BE2C (cell line): ENCODE data around the gene EVL.
A peak's percentile ranks its signal among the peaks of the same experiment; 100 is the strongest.
"Not testable (repeated sequence)": the region's sequence is repeated elsewhere in the genome, so short reads cannot be mapped to it uniquely, and the experiment has no call there.

Experiments used
- DNase-seq: peaks from one replicate; pipeline ENCODE4 v3.0.0-alpha.2; 2020
- H3K27me3 ChIP-seq: fragments of 250-450 bp; sonication (Bioruptor Pico); 2 replicates; pipeline ENCODE4 v1.5.1; 2020; ENCODE audit warnings: mild to moderate bottlenecking
- H3K36me3 ChIP-seq: fragments of 250-450 bp; sonication (Bioruptor Pico); 2 replicates; pipeline ENCODE4 v1.5.1; 2020; ENCODE audit warnings: mild to moderate bottlenecking
- H3K4me1 ChIP-seq: fragments of 250-450 bp; sonication (Bioruptor Pico); 2 replicates; pipeline ENCODE4 v1.5.1; 2020
- H3K4me3 ChIP-seq: 2 replicates; pipeline ENCODE4 v1.5.1; 2011; ENCODE audit warnings: low read depth, low read length
- H3K9me3 ChIP-seq: fragments of 250-450 bp; sonication (Bioruptor Pico); 2 replicates; pipeline ENCODE4 v1.5.1; 2020
- TF ChIP-seq, protein P1 (sequence below): IDR thresholded peaks from 2 replicates; pipeline ENCODE4 v1.5.1; 2012; ENCODE audit warnings: mild to moderate bottlenecking, low read depth, low read length

The EVL gene

DNA sequence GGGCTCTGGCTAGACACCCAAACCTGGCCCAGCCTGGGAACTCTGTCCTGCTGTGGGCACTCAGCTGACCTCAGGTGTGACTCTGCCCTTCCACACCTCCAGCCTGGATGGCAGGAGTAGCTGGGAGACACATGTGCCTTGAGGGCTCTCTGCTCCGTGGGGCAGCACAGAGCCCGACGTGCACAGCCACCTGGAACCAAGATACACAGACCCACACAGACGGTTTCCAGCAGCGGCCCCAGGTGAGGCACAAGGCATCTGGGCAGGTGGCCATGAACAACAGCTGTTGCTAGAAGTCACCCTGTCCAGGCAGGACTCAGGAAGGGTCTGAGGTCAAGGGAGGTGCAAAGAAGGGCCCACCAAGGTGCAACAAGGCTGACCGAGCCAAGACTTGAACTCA, 88.3 kb downstream of the EVL start:
- no peaks in the 10 kb centered on the region for H3K36me3 ChIP-seq
- peaks cover 6% of the 10 kb centered on the region for H3K4me1 ChIP-seq
- peaks cover 7% of the 10 kb centered on the region for H3K27me3 ChIP-seq
- DNase-seq = no peak
- H3K9me3 ChIP-seq = peaks cover 6% of the 10 kb centered on the region; the same call in 1 of the 2 replicates
- no peak overlapping the region for H3K4me3 ChIP-seq
- TF ChIP-seq, protein P1, sequence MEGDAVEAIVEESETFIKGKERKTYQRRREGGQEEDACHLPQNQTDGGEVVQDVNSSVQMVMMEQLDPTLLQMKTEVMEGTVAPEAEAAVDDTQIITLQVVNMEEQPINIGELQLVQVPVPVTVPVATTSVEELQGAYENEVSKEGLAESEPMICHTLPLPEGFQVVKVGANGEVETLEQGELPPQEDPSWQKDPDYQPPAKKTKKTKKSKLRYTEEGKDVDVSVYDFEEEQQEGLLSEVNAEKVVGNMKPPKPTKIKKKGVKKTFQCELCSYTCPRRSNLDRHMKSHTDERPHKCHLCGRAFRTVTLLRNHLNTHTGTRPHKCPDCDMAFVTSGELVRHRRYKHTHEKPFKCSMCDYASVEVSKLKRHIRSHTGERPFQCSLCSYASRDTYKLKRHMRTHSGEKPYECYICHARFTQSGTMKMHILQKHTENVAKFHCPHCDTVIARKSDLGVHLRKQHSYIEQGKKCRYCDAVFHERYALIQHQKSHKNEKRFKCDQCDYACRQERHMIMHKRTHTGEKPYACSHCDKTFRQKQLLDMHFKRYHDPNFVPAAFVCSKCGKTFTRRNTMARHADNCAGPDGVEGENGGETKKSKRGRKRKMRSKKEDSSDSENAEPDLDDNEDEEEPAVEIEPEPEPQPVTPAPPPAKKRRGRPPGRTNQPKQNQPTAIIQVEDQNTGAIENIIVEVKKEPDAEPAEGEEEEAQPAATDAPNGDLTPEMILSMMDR = no peak

DNA sequence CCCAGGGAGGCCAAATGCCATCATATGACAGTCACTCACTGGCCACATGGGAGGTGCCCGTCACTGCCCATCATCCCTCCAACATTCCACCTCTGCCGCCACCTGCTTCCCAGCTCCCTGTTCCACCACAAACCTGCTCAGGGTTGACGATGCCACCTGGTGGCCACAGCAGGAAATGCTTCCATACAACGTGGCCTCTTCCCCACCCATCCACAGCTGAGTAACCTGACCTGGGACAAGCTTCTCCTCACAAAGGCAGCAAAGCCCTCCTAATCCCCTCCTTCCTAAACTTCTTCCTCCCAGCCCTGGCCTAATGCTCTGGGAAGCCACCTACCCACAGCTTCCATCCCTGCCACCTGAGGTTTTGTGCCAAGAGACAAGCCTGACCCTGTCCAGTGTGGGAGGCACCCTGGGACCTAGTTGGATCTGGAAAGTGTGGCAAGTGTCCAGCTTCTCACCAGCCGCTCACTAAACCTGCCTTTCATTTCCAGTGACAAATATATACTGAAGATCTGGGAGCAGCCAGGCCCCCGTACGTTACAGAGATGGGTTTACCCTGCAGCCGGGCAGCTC, 89.9 kb downstream of the EVL start:
- peak; percentile 56 for DNase-seq
- Histone ChIP-seq H3K36me3 (no peaks in the 10 kb centered on the region), H3K9me3 (peaks cover 10% of the 10 kb centered on the region), H3K4me3 (no peak overlapping the region), H3K27me3 (peaks cover 23% of the 10 kb centered on the region), H3K4me1 (peaks cover 6% of the 10 kb centered on the region)
- TF ChIP-seq, protein P1 = peak; percentile 85

DNA sequence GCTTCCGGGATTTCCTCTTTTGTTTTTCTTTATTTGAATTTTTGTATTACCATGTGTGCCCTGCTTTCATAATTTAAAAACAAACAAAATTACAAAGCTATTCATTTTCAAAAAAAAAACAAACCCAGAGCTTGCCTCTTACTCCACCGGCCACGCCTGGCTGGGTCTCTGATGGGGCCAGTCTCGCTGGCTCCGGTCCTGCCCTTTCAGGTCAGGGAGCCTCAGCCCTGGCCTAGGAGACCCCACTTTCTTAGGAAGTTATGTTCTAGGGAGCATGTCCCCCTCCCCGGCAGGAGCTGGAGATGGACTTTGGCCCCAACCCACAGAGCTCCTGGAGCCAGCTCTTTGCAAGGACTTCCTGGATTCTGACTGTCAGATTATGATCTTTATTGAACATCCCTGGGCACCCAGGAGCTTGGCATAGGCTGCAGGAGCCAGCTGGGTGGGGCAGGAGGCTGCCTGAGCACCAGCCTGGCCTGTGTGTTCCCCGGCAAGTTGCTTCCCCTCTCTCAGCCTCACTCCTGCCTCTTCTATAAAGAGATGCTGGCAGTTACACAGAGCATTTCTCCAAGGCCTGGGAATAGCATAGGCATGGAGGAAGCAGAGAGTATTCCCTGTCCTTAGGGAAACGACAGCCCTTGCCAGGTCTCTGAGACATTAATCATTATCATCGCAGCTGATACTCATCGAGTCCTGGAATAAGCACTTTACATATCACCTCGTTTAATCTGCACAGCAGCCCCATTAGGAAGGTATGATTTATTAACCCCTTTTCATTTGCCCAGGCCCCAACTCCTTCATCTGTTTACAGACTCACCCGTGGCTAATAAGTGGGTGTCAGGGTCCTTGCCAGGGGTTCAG, 90.8 kb downstream of the EVL start:
- TF ChIP-seq, protein P1 = no peak
- Histone ChIP-seq H3K4me1 (peaks cover 6% of the 10 kb centered on the region), H3K4me3 (no peak overlapping the region), H3K9me3 (peaks cover 11% of the 10 kb centered on the region), H3K27me3 (peaks cover 30% of the 10 kb centered on the region), H3K36me3 (no peaks in the 10 kb centered on the region)
- DNase-seq = no peak

DNA sequence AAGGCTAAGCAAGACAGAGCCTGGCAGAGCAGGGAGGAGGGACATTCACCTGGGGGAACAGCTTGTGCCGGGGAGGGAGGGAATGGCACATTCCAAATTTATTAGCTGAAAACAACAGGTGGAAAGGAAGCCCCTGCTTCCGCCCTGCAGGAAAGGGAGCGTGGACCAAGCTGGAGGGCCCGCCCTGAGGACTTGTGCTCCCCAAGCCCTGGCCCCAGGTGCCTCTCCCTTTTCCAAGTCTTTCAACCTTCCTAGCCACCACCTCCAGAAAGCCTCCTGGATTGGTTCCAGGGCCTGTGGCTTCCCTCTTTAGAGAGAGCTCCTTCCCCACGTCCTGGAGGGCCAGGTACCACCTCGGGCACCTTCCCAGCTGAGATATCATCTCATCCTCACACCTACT, 91.6 kb downstream of the EVL start:
- peaks cover 6% of the 10 kb centered on the region for H3K4me1 ChIP-seq
- peaks cover 11% of the 10 kb centered on the region for H3K9me3 ChIP-seq
- H3K27me3 ChIP-seq = peaks cover 30% of the 10 kb centered on the region
- H3K4me3 ChIP-seq = no peak overlapping the region
- H3K36me3 ChIP-seq = no peaks in the 10 kb centered on the region
- TF ChIP-seq, protein P1 = no peak
- DNase-seq = no peak

DNA sequence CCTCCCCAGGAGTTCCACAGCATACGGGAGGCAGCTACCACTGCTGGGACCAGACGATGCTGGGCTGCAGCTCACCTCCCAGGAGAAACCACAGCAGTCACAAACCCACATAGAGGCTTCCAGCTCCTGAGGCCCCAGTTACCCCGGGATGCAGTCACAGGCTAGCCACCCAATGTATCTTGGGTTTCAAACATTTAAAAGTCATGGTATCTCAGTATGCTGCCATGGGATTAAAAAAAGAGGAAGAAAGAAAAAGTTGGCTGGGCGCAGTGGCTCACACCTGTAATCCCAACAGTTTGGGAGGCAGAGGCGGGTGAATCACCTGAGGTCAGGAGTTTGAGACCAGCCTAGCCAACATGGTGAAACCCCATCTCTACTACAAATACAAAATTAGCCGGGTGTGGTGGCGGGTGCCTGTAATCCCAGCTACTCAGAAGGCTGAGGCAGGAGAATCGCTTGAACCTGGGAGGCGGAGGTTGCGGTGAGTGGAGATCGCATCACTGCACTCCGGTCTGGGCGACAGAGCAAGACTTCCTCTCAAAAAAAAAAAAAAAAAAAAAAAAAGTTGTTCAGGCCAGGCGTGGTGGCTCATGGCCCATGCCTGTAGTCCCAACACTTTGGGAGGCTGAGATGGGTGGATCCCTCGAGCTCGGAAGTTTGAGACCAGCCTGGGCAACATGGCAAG, 92.5 kb downstream of the EVL start:
- H3K36me3 ChIP-seq, H3K4me3 ChIP-seq, H3K4me1 ChIP-seq, DNase-seq: not testable (repeated sequence)
- peaks cover 30% of the 10 kb centered on the region for H3K27me3 ChIP-seq
- peaks cover 11% of the 10 kb centered on the region for H3K9me3 ChIP-seq

DNA sequence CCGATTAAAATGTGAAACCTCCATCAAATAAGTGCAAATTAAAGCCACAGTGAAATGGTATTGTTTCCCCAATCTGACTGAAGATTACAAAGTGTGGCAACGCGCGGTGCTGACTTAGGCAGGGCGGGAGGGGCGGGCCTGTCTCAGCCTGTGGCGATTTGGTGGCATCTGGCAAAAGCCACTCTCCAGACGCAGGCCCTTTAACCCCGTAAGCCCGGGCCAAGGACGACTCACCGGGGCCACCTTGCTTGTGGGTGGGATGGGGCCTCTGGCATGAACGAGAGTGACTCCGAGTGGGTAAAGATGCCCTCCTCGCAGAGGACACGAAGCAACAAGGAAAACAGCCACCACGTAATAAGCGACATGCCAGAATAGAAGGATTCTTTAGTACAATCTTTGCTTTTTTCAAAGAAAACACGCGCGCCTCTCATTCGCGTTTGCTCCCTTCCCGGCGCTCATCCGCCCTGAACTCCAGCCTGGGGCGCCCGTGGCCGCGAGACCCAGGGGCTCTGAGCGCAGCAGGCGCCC, 93.4 kb downstream of the EVL start:
- Histone ChIP-seq H3K4me3 (peak overlapping the region; percentile 37), H3K27me3 (peaks cover 30% of the 10 kb centered on the region)
- DNase-seq = no peak

More for the DNA sequence above, 93.4 kb downstream of the EVL start:
- Histone ChIP-seq H3K4me1 (peaks cover 6% of the 10 kb centered on the region), H3K9me3 (peaks cover 11% of the 10 kb centered on the region), H3K36me3 (no peaks in the 10 kb centered on the region)
- TF ChIP-seq, protein P1 = no peak
